ENCODE measurements around the gene ARMC5. TPM values are rescaled to one million over a fixed set of nuclear protein-coding genes. Genes with fewer than 3 reads are reported as not detected.

The ARMC5 gene, protein sequence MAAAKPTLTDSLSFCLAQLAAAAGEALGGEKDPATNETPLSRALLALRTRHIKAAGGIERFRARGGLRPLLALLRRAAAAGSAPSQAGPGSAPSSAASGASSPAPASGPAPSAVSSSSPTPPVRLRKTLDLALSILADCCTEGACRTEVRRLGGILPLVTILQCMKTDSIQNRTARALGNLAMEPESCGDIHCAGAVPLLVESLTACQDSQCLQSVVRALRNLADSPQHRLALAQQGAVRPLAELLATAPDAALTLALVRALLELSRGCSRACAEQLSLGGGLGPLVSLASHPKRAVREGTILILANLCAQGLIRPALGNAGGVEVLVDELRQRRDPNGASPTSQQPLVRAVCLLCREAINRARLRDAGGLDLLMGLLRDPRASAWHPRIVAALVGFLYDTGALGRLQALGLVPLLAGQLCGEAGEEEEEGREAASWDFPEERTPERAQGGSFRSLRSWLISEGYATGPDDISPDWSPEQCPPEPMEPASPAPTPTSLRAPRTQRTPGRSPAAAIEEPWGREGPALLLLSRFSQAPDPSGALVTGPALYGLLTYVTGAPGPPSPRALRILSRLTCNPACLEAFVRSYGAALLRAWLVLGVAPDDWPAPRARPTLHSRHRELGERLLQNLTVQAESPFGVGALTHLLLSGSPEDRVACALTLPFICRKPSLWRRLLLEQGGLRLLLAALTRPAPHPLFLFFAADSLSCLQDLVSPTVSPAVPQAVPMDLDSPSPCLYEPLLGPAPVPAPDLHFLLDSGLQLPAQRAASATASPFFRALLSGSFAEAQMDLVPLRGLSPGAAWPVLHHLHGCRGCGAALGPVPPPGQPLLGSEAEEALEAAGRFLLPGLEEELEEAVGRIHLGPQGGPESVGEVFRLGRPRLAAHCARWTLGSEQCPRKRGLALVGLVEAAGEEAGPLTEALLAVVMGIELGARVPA
- 10 to 100 TPM in 2 of 5 donors, 1 to 10 TPM in 2, not detected in 1; 2.6 to 29.8 (median 15.1) TPM for total RNA-seq
- 10 to 100 TPM in 2 of 3 donors, 1 to 10 TPM in 1; 6.7 to 13.0 (median 11.3) TPM for polyA plus RNA-seq
- long read RNA-seq, donor 1, partial matches to known transcripts, result 0 of 5 reads
- long read RNA-seq, donor 1, other reads (novel, unspliced or antisense), result 0 of 5 reads
- long read RNA-seq, donor 2, partial matches to known transcripts, result 0 of 4 reads
- long read RNA-seq, donor 2, other reads (novel, unspliced or antisense), result 0 of 4 reads
- long read RNA-seq, donor 3, result 0 reads
- long read RNA-seq, donor 4, result 0 reads
- long read RNA-seq, donor 5, partial matches to known transcripts, result 0 of 4 reads
- long read RNA-seq, donor 5, other reads (novel, unspliced or antisense), result 0 of 4 reads
- long read RNA-seq, donor 6, full-length matches to known transcripts, result 13 of 13 reads
- long read RNA-seq, donor 6, partial matches to known transcripts, result 0 of 13 reads
- long read RNA-seq, donor 6, other reads (novel, unspliced or antisense), result 0 of 13 reads
- long read RNA-seq, donor 7, full-length matches to known transcripts, result 3 of 3 reads
- long read RNA-seq, donor 7, partial matches to known transcripts, result 0 of 3 reads
- long read RNA-seq, donor 7, other reads (novel, unspliced or antisense), result 0 of 3 reads
- long read RNA-seq, donor 8, full-length matches to known transcripts, result 3 of 3 reads
- long read RNA-seq, donor 8, partial matches to known transcripts, result 0 of 3 reads
- long read RNA-seq, donor 8, other reads (novel, unspliced or antisense), result 0 of 3 reads
- long read RNA-seq, donor 9, partial matches to known transcripts, result 7 of 7 reads
- long read RNA-seq, donor 9, other reads (novel, unspliced or antisense), result 0 of 7 reads
- long read RNA-seq, donor 10, partial matches to known transcripts, result 0 of 2 reads
- long read RNA-seq, donor 10, other reads (novel, unspliced or antisense), result 0 of 2 reads

DNA sequence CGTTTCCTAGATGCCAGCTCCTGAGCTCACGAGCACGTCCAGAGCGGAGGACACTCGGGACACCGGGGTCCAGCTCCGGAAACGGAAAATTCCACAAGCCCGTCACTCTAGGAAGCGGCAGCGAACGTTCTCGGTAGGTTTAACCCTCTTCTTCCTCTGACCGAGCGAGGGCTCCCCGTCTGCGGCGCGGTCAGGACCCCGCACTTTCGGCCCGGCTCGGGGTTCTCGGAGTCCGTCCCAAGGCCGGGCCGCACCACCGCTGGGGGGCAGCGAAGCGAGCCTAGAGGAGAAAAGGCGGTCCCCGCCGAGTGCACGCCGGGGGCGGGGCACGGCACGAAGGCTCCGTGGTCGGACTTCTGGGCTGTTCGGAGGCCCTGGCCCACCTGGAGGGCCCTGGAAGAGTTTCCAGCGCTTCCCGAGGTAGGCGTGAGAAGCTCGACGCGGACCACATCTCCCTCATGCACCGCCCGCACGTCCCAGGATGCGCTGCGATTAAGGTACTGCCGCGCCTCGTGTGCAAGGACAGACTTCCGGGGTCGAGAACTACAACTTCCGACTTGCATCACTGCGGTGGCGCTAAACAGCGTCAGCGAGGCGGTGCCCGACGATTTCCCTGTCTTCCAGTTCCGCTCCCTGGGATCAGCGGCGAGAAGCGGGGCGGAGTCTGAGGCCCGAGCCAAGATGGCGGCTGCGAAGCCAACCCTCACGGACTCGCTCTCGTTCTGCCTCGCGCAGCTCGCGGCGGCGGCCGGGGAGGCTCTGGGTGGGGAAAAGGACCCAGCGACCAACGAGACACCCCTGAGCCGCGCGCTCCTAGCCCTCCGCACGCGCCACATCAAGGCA lies at the start of gene ARMC5:
Gene ARMC5, plus strand, starts transcription at position 658 of the 843 bp plus-strand sequence. Its CDS starts 24 bp downstream, at position 682.
- Histone ChIP-seq H3K27ac (peak within 1 kb of the TSS; percentile 99 to 100 (median 100)), H3K4me1 (peaks cover 45 to 63% (median 53%) of the 10 kb centered on the region in 4 donors), H3K27me3 (no peaks in the 10 kb centered on the region), H3K4me3 (peak within 1 kb of the TSS; percentile 68 to 89 (median 84)), H3K36me3 (peaks cover 20 to 27% (median 24%) of the 10 kb centered on the region in 4 donors), H3K9me3 (no peaks in the 10 kb centered on the region)
- TF ChIP-seq POLR2A (IDR thresholded peaks at IDR 0.05) (no peak), POLR2AphosphoS5 (IDR thresholded peaks at IDR 0.05) (peak; percentile 81 to 92 (median 82)), EP300 (IDR thresholded peaks at IDR 0.05) (no peak), CTCF (IDR thresholded peaks at IDR 0.05) (peak in 5 of 7 experiments; percentile 21 to 75 (median 43))
- 0 to 3% (median 0%) methylated on average over 19 to 91 of the region's 91 CpGs for WGBS, 5 donors
- intact Hi-C loops (cut with DNase I; ENCODE audit: low total_unique reads), result loop anchor here (10.0 kb wide), 1 partner anchor 274 kb away; the partner anchor contains the start of gene FUS
- peak; percentile 97 to 99 for DNase-seq

DNA sequence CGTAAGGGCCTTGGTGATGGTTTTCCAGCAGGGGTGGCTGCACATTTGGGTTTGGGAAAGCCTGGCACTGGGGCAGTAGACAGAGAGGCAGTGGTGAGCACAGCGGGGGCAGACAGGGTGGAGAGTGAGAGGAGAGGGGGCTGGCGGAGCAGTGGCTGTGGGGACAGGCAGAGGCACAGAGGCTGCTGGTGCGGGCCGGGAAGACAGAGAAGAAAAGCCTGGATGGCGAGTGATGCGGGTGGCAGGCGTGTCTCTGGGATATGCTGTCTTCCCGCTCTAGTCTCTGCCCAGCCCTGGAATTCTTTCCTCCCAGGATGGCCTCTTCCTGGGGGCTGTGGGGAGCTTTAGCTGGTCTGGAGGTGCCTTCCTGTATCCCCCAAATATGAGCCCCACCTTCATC lies 49.2 kb upstream of the ARMC5 start:
- WGBS, 5 donors, result 65 to 85% (median 80%) methylated on average over 9 of the region's 9 CpGs

GRCh38 chr16:31411024-31411844 lies 48.1 kb upstream of the ARMC5 start:
- Histone ChIP-seq H3K4me1 (no peaks in the 10 kb centered on the region), H3K27ac (no peak overlapping the region), H3K27me3 (peaks cover 0 to 27% (median 0%) of the 10 kb centered on the region in 3 donors), H3K9me3 (no peaks in the 10 kb centered on the region), H3K36me3 (no peaks in the 10 kb centered on the region), H3K4me3 (no peak overlapping the region)
- DNase-seq, result no peak
- no peak for TF ChIP-seq POLR2A (IDR thresholded peaks at IDR 0.05)
- no peak for TF ChIP-seq EP300 (IDR thresholded peaks at IDR 0.05)
- no peak for TF ChIP-seq CTCF (IDR thresholded peaks at IDR 0.05)
- TF ChIP-seq POLR2AphosphoS5 (IDR thresholded peaks at IDR 0.05), result no peak
- intact Hi-C loops (cut with DNase I; ENCODE audit: low total_unique reads), result no loop called here
- 69 to 77% (median 74%) methylated on average over 19 to 22 of the region's 22 CpGs for WGBS, 5 donors

More for the DNA sequence above, 49.2 kb upstream of the ARMC5 start:
- no peak for TF ChIP-seq EP300 (IDR thresholded peaks at IDR 0.05)
- intact Hi-C loops (cut with DNase I; ENCODE audit: low total_unique reads), result no loop called here
- Histone ChIP-seq H3K4me1 (no peaks in the 10 kb centered on the region), H3K4me3 (no peak overlapping the region), H3K27me3 (peaks cover 0 to 26% (median 0%) of the 10 kb centered on the region in 3 donors), H3K9me3 (no peaks in the 10 kb centered on the region), H3K36me3 (no peaks in the 10 kb centered on the region), H3K27ac (no peak overlapping the region)
- no peak for DNase-seq

Data from stomach (tissue), 19 donors.